Right cardiac atrium (tissue), 5 donors: ENCODE data around the gene HBZ. TPM values are rescaled to one million over a fixed set of nuclear protein-coding genes. Genes with fewer than 3 reads are reported as not detected.
"Not testable (repeated sequence)": the region's sequence is repeated elsewhere in the genome, so short reads cannot be mapped to it uniquely, and the experiment has no call there.

Experiments
- ATAC-seq, 2 donors: fragments of 200-7000 bp; cut with Tn5 transposase; one replicate each; pipeline versions ENCODE4 v1.8.0 to v1.9.1; 2020; ENCODE audit warnings: moderate library complexity in 2 of 2, mild to moderate bottlenecking in 1 of 2
- DNase-seq, 3 donors: peaks; one replicate each; pipeline ENCODE4 v3.0.0-alpha.2; 2020
- H3K27ac ChIP-seq: one replicate; pipeline ENCODE4 v1.5.1; 2013; ENCODE audit warnings: mild to moderate bottlenecking, low read length, control low read depth, moderate library complexity
- H3K27me3 ChIP-seq: one replicate; pipeline ENCODE4 v1.6.1; 2013; ENCODE audit not compliant: control insufficient read depth, insufficient read depth
- H3K4me1 ChIP-seq: one replicate; pipeline ENCODE4 v1.6.1; 2013; ENCODE audit warnings: low read length; ENCODE audit not compliant: control insufficient read depth, insufficient read depth
- H3K4me3 ChIP-seq: one replicate; pipeline ENCODE4 v1.5.1; 2013; ENCODE audit warnings: low read length, control low read depth
- H3K9me3 ChIP-seq: one replicate; pipeline ENCODE4 v1.6.1; 2013; ENCODE audit warnings: low read length; ENCODE audit not compliant: control insufficient read depth
- WGBS: extraction: QIAGEN DNeasy Blood & Tissue Kit; methylation state at CpG from one replicate; pipeline ENCODE4 v1.1.7; 2013; 5-methylcytosine and 5-hydroxymethylcytosine counted together
- intact Hi-C, 4 donors: fragments of 100-400 bp; cut with DNase I; formaldehyde crosslinking; loops; one replicate each; pipeline versions ENCODE4 v1.11.0 to v1.14.0; 2022 to 2023
- polyA plus RNA-seq: library from polyadenylated mRNA; stranded (reverse); fragments of 200-250 nt; gene quantifications from one replicate; pipeline ENCODE4 v1.2.3, GENCODE V29; 2013
- total RNA-seq, 4 donors: library from RNA; stranded (reverse); fragmentation: NEBNext Ultra II Directional; extraction: Animal tissue kit (Norgen Biotek cat#: 25700); gene quantifications; one replicate each; pipeline ENCODE4 v1.2.1, GENCODE V29; 2021
- donor health status: healthy with polysubstance abuse.
- donor health status: DM: no; HTN: yes; CAD: no.
- donor health status: DM: no; HTN: no; CAD: no.
- donor health status: DM: no; HTN: yes; CAD: no; lungs with severe emphysema.
- donor health status: DM: yes; HTN: yes; CAD: no.

The HBZ gene
- total and polyA plus RNA-seq, 5 donors = not detected

GRCh38 chr16:138049-138417 lies 14.4 kb upstream of the HBZ start:
- Histone ChIP-seq H3K4me3 (peak overlapping the region; percentile 97), H3K9me3 (no peaks in the 10 kb centered on the region), H3K27me3 (no peaks in the 10 kb centered on the region), H3K4me1 (peaks cover 2% of the 10 kb centered on the region), H3K27ac (no peak overlapping the region)
- intact Hi-C loops = no loop called here
- DNase-seq = peak; percentile 25 to 69 (median 65)
- ATAC-seq = peak; percentile 39 to 48
- under 1% methylated on average over 30 of the region's 30 CpGs for WGBS

- ATAC-seq = no peak
- Histone ChIP-seq H3K4me3 (no peak overlapping the region), H3K4me1 (peaks cover 2% of the 10 kb centered on the region), H3K9me3 (no peaks in the 10 kb centered on the region), H3K27ac (no peak overlapping the region), H3K27me3 (no peaks in the 10 kb centered on the region)
- intact Hi-C loops = no loop called here
- WGBS = 60% methylated on average over 10 of the region's 10 CpGs
- DNase-seq = no peak
Observed at GRCh38 chr16:140175-140857, 12.1 kb upstream of the HBZ start.

GRCh38 chr16:142405-142967 lies 10.0 kb upstream of the HBZ start:
- H3K27ac ChIP-seq = no peak overlapping the region
- H3K4me3 ChIP-seq = no peak overlapping the region
- no peaks in the 10 kb centered on the region for H3K4me1 ChIP-seq
- H3K9me3 ChIP-seq = no peaks in the 10 kb centered on the region
- ATAC-seq = no peak
- intact Hi-C loops = no loop called here
- H3K27me3 ChIP-seq = no peaks in the 10 kb centered on the region
- WGBS = 70% methylated on average over 12 of the region's 12 CpGs
- no peak for DNase-seq

- H3K9me3 ChIP-seq = no peaks in the 10 kb centered on the region
- WGBS = 74% methylated on average over 6 of the region's 6 CpGs
- H3K4me3 ChIP-seq = no peak overlapping the region
- no peak for DNase-seq
- no peak overlapping the region for H3K27ac ChIP-seq
- H3K27me3 ChIP-seq = no peaks in the 10 kb centered on the region
- no peaks in the 10 kb centered on the region for H3K4me1 ChIP-seq
- ATAC-seq = no peak
- intact Hi-C loops = no loop called here
Observed at GRCh38 chr16:143047-143446, 9.4 kb upstream of the HBZ start.

GRCh38 chr16:143456-143855 lies 9.0 kb upstream of the HBZ start:
- intact Hi-C loops = no loop called here
- WGBS = 55% methylated on average over 6 of the region's 6 CpGs
- Histone ChIP-seq H3K4me3 (no peak overlapping the region), H3K4me1 (no peaks in the 10 kb centered on the region), H3K27ac (no peak overlapping the region), H3K9me3 (no peaks in the 10 kb centered on the region), H3K27me3 (no peaks in the 10 kb centered on the region)
- no peak for ATAC-seq
- DNase-seq = no peak

GRCh38 chr16:144797-145252 lies 7.6 kb upstream of the HBZ start:
- H3K27ac ChIP-seq = no peak overlapping the region
- intact Hi-C loops = no loop called here
- H3K9me3 ChIP-seq = no peaks in the 10 kb centered on the region
- H3K27me3 ChIP-seq = no peaks in the 10 kb centered on the region
- no peak for ATAC-seq
- no peak overlapping the region for H3K4me3 ChIP-seq
- DNase-seq = no peak
- 70% methylated on average over 14 of the region's 14 CpGs for WGBS
- H3K4me1 ChIP-seq = no peaks in the 10 kb centered on the region

- no peak overlapping the region for H3K27ac ChIP-seq
- no peaks in the 10 kb centered on the region for H3K9me3 ChIP-seq
- DNase-seq (no peak), ATAC-seq (no peak)
- no peaks in the 10 kb centered on the region for H3K27me3 ChIP-seq
- intact Hi-C loops = no loop called here
- WGBS = 87% methylated on average over 2 of the region's 2 CpGs
- H3K4me3 ChIP-seq = no peak overlapping the region
- no peaks in the 10 kb centered on the region for H3K4me1 ChIP-seq
Observed at GRCh38 chr16:146646-147045, 5.8 kb upstream of the HBZ start.

GRCh38 chr16:149024-149660 lies 3.3 kb upstream of the HBZ start:
- no peaks in the 10 kb centered on the region for H3K9me3 ChIP-seq
- ATAC-seq (no peak), DNase-seq (no peak)
- no peaks in the 10 kb centered on the region for H3K4me1 ChIP-seq
- no peak overlapping the region for H3K27ac ChIP-seq
- H3K4me3 ChIP-seq = no peak overlapping the region
- WGBS = 48% methylated on average over 9 of the region's 9 CpGs
- intact Hi-C loops = no loop called here
- no peaks in the 10 kb centered on the region for H3K27me3 ChIP-seq

- peak in 1 of 2 donors; percentile 9 for ATAC-seq
- H3K27me3 ChIP-seq, intact Hi-C loops: not testable (repeated sequence)
Observed at GRCh38 chr16:153129-153521, 681 bp downstream of the HBZ start.

GRCh38 chr16:153550-154216 lies 1.2 kb downstream of the HBZ start:
- H3K9me3 ChIP-seq, DNase-seq, H3K4me1 ChIP-seq, H3K4me3 ChIP-seq, H3K27me3 ChIP-seq, intact Hi-C loops, H3K27ac ChIP-seq: not testable (repeated sequence)
- WGBS = under 1% methylated on average over 18 of the region's 74 CpGs
- peak; percentile 27 to 49 for ATAC-seq

More at GRCh38 chr16:153129-153521, 681 bp downstream of the HBZ start:
- H3K4me3 ChIP-seq, DNase-seq, H3K27ac ChIP-seq, H3K9me3 ChIP-seq, H3K4me1 ChIP-seq: not testable (repeated sequence)
- WGBS = 62% methylated on average over 4 of the region's 6 CpGs
